AG20443 (cell line): ENCODE measurements around the gene OR10K2.
"Not testable (repeated sequence)": the region's sequence is repeated elsewhere in the genome, so short reads cannot be mapped to it uniquely, and the experiment has no call there.

Source experiments
- DNase-seq: peaks from one replicate; pipeline ENCODE4 v3.0.0; 2012; ENCODE audit warnings: low spot score, mixed read lengths

Gene OR10K2, protein sequence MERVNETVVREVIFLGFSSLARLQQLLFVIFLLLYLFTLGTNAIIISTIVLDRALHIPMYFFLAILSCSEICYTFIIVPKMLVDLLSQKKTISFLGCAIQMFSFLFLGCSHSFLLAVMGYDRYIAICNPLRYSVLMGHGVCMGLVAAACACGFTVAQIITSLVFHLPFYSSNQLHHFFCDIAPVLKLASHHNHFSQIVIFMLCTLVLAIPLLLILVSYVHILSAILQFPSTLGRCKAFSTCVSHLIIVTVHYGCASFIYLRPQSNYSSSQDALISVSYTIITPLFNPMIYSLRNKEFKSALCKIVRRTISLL

DNA sequence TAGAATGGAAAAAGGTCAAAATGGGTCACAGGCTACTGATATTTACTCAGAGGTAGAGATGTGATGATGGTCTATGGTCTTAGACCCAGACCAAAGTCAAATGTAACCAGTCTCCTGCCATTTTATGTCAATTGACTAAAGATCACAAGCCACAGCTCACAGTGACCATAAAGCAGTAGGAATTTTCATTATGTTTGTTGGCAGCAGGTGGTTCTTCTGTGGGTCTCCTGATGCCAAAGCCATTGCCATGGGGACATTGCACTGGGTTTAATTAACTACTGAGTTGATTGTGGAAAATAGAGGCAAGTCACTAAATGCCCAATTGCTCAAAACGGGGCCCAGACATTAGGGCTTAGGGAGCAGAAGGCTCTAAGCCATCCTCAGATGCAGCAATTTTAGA, at the start of gene OR10K2:
Gene OR10K2 (minus strand): TSS at position 101 of the 400 bp plus-strand sequence. CDS start 5,371 bp downstream, outside the sequence.
- DNase-seq: no peak

DNA sequence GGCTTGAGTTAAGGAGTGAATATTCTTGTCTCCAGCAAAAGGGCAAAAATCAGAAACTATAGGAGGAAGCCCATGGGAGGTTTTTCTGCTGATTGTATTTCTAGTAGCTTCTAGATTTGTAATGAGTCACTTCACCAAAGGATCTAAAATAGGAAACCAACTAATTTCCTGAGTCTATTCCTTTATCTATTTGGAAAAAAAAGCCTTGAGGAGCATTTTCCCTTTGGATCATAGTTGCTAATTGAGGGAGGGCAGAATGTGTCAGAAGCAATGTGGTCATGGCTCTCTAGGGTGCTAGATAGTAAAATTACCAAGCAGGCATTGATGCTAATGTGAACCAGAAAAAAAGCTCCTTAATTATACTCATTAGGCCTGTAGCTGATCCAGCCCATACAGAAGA, 45.9 kb upstream of the OR10K2 start, which contains the start of gene OR10R2:
Gene OR10R2 (plus strand): TSS at position 301 of the 400 bp plus-strand sequence. CDS start 106 bp downstream, outside the sequence.
- no peak for DNase-seq

DNA sequence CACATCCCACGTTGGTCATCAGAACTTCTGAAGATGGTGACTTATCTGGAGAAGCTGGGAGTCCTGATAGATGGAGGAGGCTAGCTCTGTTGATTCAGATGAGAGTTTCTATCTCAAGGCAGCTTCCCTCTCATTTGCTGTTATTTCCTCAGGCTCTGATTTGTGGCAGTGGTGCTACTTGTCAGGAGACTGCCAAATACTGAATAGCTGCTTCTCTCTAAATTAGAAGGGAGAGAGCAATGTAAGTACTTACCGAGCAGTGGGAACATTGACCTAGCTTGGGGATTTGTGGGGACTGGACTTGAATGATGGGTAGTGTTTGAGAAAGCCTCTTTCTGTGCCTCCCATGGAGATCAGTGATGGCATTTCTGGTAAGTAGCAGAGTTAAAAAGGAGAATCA, 35.5 kb upstream of the OR10K2 start, which contains the start of gene OR10K1:
Gene OR10K1 (plus strand): TSS at position 301 of the 400 bp plus-strand sequence. CDS start 3,728 bp downstream, outside the sequence.
- no peak for DNase-seq

DNA sequence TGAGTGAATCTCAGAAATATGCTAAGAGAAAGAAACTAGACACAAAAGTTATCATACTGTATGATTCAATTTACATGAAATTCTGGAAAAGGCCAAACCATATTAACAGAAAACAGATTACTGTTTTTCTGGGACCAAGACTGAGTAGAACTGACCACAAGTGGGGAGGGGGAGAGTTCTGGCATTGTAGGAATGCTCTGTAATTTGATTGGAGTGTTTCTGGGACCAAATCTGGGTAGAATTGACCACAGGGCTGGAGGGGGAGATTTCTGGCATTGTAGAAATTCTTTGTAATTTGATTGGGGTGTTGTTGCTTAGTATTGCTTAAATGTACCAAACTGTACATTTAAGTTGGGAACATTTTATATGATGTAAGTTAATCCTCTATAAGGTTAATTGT, 32.2 kb upstream of the OR10K2 start:
- DNase-seq: no peak

DNA sequence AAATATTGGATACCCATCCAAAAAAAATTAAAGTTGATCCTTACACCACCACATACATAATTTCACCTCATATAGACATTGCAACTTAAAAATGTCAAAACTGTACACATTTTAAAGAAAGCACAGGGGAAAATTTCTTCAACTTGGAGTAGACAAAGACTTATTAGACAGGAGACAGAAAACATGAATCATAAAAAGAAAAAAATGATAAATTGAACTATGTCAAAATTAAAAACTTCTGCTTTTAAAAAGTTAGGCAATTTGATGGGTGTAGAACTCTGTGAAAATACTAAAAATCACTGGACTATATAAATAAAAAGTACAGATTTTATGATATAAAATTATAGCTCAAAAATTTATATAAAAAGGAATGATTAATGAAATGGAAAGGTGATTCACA, 31.2 kb upstream of the OR10K2 start:
- no peak for DNase-seq

DNA sequence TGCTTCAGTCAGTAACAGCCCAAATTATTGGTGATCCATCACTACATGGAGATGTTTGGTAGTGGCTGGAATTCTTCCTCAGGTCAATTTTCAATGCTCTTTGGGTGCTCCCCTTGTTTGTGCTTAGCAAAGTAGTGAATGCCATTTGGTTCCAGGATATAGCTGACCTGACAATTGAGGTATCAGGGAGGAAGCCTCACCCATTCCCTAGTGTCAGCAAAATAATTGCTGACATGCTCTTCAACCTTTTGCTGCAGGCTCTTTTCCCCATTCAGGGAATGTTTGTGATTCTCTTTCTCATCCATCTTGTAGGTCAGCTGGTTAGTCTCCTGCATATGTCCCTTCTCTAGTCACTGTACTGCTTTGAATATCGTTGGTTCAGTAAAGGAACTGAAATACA, 28.5 kb upstream of the OR10K2 start:
- no peak for DNase-seq

DNA sequence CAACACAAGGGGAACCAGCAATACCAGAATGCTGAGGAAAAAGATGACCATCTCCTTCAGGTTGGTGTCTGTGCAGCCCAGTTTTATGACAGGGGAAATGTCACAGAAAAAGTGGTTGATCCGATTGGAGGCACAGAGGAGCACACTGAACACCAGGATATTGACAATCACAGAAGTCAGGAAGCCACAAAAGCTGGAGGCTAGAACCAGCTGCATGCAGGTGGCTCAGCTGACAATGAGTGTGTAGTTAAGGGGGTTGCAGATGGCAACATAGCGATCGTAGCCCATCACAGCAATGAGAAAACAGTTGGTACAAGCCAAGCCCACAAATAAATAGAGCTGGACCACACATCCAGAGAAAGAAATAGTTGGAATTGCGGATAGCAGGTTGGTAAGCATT, 19.3 kb upstream of the OR10K2 start:
- DNase-seq: no peak

DNA sequence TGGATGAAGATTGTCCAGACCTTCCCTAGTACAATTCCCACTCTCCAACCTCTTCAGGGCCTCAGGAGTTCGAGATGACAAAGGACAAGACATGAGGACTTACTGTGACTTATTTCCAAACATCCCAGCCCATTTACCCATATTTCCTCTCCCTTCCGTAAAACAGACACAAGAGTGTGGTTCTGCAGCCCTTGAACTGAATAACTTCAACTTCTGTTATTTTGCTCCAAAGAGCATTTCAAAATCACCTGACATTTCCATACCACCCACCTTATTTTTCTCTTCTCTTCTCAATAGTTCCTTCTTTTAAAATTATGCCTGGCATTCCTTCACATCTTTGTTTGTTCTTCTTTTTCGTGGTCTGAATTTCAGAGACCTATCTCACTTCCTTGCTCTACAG, 8.7 kb upstream of the OR10K2 start:
- DNase-seq: no peak

DNA sequence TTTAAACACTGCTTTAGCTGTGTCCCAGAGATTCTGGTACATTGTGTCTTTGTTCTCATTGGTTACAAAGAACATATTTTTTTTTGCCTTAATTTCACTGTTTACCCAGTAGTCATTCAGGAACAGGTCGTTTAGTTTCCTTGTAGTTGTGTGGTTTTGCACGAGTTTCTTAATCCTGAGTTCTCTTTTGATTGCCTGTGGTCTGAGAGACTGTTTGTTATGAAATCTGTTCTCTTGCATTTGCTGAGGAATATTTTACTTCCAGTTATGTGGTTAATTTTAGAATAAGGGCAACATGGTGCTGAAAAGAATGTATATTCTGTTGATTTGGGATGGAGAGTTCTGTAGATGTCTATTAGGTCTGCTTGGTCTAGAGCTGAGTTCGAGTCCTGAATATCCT, 4.1 kb upstream of the OR10K2 start:
- DNase-seq: not testable (repeated sequence)

DNA sequence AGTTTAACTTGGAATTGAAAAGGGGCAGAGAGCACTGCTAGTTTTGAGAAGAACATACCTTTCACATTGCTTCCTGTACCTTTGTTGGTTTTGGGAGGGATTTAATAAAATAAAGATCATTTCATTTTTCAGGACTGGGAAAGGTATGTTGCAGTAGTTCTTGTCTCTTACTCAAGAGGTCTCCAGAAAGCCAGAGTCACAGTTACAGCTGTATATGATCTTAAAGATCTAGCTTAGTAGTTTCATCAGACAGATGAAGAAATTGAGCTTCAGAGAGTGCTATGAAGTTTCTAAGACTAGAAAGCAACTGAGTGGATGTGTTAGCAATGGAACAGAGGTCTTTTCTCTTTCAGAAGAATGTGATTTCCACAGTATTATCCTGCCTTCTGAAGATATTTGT, 1.0 kb downstream of the OR10K2 start:
- no peak for DNase-seq

DNA sequence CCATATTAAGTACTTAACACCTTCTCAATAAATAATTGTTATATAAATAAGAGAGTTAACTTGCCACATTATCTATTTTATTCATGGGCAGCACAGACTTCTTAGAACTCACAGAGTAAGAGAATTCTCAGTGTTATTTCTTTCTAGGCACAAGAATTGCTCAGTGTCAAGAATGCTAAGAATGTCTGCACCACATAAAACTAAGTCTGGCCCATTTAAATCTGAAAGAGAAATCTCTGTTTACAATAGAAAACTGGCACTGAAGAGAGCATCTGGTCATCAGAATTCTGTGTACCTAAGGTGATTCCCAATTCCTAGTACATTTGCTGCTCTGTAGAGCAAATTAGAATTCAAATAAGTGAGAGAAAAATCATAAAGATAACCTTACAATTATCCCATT, 3.8 kb downstream of the OR10K2 start:
- DNase-seq: no peak

DNA sequence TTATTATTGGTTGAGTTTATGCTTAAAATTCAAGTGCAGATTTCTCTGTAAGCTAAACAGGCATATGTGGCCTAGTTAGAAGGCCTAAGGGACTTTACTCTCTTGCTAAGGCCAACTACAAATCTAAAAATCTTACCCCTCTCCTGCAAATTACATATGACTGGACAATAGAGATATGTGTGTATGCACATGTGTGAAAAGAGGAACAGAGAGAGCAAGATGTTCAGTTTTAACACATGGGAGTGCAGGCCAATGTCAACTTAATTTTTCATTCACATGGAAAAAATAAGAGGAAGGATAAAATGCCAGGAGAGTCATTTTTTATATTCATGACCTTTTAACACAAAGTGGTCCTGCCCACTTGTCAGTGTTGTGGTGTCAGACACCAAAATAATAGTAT, 8.5 kb downstream of the OR10K2 start:
- DNase-seq: no peak

DNA sequence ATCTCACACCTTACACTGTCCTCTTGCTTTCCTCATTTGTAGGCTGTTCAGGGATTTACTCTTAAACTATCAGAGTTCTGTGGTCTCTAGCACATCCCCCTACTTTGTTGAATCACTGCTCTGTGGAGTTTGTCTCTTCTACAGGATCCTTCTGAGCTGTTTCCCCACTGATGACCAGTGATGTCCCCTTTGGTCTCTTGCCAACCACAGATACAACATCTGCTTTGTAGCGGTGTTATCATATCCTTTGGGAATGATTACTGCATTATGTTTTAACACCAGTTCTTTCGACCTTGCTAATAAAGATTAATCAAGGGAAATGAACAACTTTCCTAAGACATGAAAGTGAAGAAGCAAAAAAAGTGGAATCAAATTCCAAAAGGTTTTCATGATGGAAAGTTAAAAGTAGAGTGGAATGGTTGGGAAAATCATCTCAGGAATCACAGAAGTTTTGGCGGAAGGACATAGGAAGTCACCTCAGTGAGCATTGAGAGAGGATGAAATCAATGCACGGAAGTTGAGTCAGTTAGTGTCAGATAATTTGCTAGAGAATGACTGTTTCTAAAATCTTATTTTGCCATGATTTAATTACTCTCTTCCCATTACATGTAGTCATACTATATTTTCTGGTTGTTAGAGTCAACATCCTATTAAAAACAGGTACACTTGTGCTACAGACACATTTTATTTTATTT, 11.2 kb downstream of the OR10K2 start:
- DNase-seq: no peak

DNA sequence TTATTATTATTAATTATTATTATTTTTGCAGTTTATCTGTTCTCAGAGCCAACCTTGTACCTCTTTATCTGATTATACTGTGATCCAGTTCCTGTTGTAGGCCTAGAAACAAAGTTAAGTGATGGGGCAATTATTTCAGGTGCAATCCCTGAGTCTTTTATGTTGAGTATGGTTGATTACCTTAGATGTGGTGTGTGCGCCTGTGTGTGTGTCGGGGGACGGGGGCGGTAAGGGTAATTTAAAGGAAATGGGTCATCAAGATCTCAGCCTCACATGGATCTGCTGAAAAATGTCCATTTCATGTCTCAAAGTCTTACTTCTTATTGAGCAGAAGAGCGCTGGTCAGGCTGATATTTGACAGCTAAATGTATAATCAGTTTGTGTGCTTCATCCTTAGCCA, 18.9 kb downstream of the OR10K2 start:
- DNase-seq: no peak

DNA sequence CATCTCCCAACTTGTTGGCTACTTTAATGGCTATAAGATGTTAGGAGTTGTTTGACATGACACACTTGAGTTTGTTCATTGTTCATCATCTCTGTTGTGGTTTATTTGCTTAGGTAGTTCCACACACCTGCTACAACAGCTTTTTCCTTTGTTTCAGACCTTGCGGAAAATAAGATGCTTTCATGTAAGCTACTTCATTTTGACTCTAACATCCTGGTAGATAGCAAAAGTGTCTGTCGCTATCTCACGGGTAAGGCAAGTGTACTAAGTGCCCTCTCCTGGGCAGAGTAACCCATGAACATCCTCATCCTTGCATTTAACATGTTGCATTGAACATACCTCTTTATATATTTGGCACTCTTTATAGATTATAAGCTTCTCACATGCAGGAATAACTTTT, 25.2 kb downstream of the OR10K2 start:
- no peak for DNase-seq

DNA sequence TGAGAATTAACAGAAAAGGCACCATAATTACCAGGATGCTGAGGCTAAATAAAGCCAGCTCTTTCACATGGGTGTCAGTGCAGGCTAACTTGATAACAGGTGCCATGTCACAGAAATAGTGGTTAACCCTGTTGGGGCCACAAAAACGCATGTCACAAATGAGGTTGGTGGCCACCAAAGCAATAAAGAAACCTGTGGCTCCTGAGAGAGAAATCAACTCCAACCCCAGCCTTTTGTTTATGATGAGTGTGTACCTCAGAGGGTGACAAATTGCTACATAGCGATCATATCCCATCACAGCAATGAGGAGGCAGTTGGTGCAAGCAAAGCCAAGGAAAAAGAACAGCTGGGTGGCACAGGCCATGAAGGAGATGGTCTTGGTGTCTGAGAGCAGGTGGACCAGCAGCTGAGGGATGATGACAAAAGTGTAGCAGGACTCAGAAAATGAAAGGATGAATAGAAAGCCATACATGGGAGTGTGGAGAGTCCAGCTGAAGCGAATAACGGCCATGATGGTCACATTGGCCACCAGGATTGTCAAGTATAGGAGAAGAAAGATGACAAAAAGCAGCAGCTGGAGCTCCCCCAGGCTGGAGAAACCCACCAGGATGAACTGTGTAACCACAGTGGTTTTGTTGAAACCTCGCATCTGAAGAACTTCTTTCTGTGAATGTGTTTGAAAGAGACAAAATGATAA, 27.1 kb downstream of the OR10K2 start, which contains the start of gene OR10T2:
Gene OR10T2 (minus strand): TSS at position 649 of the 697 bp plus-strand sequence. CDS start 0 bp downstream, at position 649.
- DNase-seq: no peak

DNA sequence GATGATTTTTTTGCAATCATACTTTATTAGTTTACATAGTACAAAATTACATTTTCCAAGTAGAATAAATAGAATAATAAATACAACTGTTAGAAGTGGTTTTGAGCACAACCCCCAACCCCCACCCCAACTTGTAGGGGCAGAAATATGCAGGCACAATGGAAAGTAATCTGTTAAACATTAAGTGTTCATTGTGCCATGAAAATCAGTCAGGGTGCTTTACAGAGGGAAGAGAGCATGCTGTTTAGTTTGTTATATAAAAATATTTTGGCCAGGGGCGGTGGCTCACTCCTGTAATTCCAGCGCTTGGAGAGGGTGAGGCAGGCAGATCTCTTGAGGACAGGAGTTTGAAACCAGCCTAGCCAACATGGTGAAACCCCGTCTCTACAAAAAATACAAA, 29.4 kb downstream of the OR10K2 start:
- DNase-seq: no peak

DNA sequence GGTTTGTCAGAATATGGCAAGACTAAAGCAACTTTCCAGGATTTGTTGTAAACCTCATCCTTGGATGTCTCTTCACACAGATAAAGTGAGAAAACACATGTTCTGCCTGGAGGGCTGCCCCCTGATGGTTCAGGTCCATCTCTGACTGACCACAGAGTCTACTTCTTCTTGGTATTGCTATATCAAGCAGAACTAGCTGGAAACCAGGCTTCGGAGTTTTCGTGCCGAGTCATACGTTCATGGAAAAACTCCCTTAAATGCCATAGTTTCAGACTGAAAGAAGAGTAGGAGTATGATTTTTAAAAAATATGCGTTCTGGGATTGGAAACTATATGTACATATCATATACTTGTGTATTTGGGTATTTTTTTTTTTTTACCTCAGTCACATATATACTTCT, 32.6 kb downstream of the OR10K2 start:
- DNase-seq: no peak

DNA sequence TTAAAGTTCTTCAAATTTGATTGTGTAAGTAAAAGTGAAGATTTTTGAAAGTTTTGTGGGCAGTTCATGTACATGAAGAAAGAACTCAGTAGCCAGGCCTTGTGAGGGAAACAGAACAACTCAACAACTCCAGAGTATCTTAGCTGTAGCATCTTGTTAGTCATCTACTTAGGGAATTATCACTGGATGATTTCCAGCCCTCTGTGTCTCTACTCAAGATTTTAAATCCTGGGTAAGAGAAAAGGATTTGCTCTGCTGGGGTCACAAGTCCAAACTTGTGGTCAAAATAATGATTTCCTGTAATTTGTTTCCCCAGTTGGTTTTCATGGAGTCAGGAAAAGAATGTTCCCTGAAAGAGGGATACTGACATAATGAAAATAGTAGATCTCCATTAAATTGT, 34.9 kb downstream of the OR10K2 start:
- no peak for DNase-seq

DNA sequence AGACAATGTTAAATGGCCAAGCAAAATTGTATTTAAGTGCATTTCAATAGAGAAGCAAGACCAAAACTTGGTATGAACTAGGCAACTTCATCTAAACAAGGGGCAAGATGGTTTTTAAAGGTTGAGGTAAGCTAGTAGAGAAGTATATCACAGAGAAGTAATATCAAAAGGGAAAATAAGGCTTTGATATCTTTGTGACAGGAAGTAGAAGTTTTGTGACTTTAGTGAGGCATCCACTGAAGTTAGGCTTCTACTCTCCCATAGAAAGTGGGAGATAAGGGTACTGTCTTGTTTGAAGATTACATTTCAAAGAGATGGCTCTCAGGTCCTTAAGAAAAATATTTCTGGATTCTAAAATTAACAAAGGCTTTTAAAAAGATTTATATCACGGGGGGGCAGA, 35.7 kb downstream of the OR10K2 start:
- DNase-seq: no peak

DNA sequence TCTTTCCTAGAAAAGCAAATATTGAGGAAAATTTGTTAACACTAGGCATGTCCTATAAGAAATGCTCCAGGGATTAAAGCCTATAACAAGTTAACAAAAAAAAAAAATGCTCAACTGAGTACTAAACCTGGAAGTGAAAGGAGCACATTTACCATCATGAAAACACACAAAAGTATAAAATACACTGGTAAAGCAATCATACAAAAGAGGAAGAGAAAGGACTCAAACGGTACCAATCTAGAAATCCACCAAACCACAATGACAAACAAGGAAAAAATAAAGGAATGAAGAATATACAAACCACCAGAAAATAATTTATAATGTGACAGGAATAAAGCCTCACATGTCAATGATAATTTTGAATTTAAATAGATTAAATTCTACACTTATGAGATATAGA, 51.2 kb downstream of the OR10K2 start:
- no peak for DNase-seq

DNA sequence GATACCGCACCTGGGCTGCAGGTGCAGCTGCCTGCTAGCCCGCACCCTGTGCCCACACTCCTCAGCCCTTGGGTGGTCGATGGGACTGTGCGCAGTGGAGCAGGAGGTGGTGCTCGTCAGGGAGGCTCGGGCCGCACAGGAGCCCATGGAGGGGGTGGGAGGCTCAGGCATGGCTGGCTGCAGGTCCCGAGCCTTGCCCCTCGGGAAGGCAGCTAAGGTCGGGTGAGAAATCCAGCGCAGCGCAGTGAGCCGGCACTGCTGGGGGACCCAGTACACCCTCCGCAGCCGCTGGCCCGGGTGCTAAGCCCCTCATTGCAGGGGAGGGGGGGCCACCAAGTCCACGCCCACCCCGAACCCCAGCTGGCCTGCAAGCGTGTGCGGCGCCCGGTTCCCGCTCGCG, 51.9 kb downstream of the OR10K2 start:
- DNase-seq: not testable (repeated sequence)
